ENCODE data around the gene EPHB2.
A peak's percentile ranks its signal among the peaks of the same experiment; 100 is the strongest.
"Not testable (repeated sequence)": the region's sequence is repeated elsewhere in the genome, so short reads cannot be mapped to it uniquely, and the experiment has no call there.

The EPHB2 gene

GRCh38 chr1:22824466-22824865 lies 113.8 kb downstream of the EPHB2 start:
- no peak for DNase-seq

GRCh38 chr1:22824975-22825374 lies 114.3 kb downstream of the EPHB2 start:
- DNase-seq, result no peak

- DNase-seq, result no peak
Observed at GRCh38 chr1:22825486-22826189, 115.0 kb downstream of the EPHB2 start.

- peak in 1 of 2 experiments; percentile 29 for DNase-seq
Observed at GRCh38 chr1:22826604-22827580, 116.3 kb downstream of the EPHB2 start.

- no peak for DNase-seq
Observed at GRCh38 chr1:22827666-22828483, 117.2 kb downstream of the EPHB2 start.

- DNase-seq, result no peak
Observed at GRCh38 chr1:22828484-22829308, 118.1 kb downstream of the EPHB2 start.

GRCh38 chr1:22829309-22829989 lies 118.8 kb downstream of the EPHB2 start:
- DNase-seq, result no peak

GRCh38 chr1:22830041-22830566 lies 119.5 kb downstream of the EPHB2 start:
- no peak for DNase-seq

GRCh38 chr1:22830757-22831340 lies 120.2 kb downstream of the EPHB2 start:
- no peak for DNase-seq

- DNase-seq, result no peak
Observed at GRCh38 chr1:22831729-22832413, 121.2 kb downstream of the EPHB2 start.

- DNase-seq, result no peak
Observed at GRCh38 chr1:22832414-22832786, 121.8 kb downstream of the EPHB2 start.

GRCh38 chr1:22833699-22834098 lies 123.1 kb downstream of the EPHB2 start:
- no peak for DNase-seq

GRCh38 chr1:22834420-22834819 lies 123.8 kb downstream of the EPHB2 start:
- not testable (repeated sequence) for DNase-seq

- DNase-seq, result no peak
Observed at GRCh38 chr1:22835636-22836319, 125.1 kb downstream of the EPHB2 start.

- DNase-seq, result no peak
Observed at GRCh38 chr1:22836850-22837249, 126.2 kb downstream of the EPHB2 start.

- no peak for DNase-seq
Observed at GRCh38 chr1:22837332-22837731, 126.7 kb downstream of the EPHB2 start.

GRCh38 chr1:22838965-22839364 lies 128.3 kb downstream of the EPHB2 start:
- DNase-seq, result no peak

- no peak for DNase-seq
Observed at GRCh38 chr1:22839806-22840205, 129.2 kb downstream of the EPHB2 start.

GRCh38 chr1:22841142-22841541 lies 130.5 kb downstream of the EPHB2 start:
- no peak for DNase-seq

- DNase-seq, result peak in 1 of 2 experiments; percentile 33
Observed at GRCh38 chr1:22841860-22842281, 131.2 kb downstream of the EPHB2 start.
